Mesendoderm (in vitro differentiated cells): Measurements from ENCODE around the gene PARP15.
A peak's percentile ranks its signal among the peaks of the same experiment; 100 is the strongest.

Experiments
- DNase-seq: peaks from one replicate; pipeline ENCODE4 v3.0.0; 2013
- H2AK5ac ChIP-seq: 2 replicates; pipeline ENCODE4 v1.6.1; 2013; ENCODE audit warnings: low read length, inconsistent platforms
- H2BK120ac ChIP-seq: 2 replicates; pipeline ENCODE4 v1.6.1; 2013; ENCODE audit warnings: low read depth, mild to moderate bottlenecking, low read length, moderate library complexity, mixed read lengths
- H2BK15ac ChIP-seq: replicated peaks from 2 replicates; pipeline ENCODE4 v1.6.1; 2013; ENCODE audit warnings: low read depth, mild to moderate bottlenecking, moderate library complexity
- H2BK5ac ChIP-seq: 2 replicates; pipeline ENCODE4 v1.6.1; 2013; ENCODE audit warnings: low read length, inconsistent platforms
- H3K18ac ChIP-seq: 2 replicates; pipeline ENCODE4 v1.6.1; 2013; ENCODE audit warnings: mild to moderate bottlenecking, low read length, mixed read lengths
- H3K23ac ChIP-seq: one replicate; pipeline ENCODE4 v1.6.1; 2013; ENCODE audit warnings: low read length
- H3K27ac ChIP-seq: 2 replicates; pipeline ENCODE4 v1.5.1; 2013; ENCODE audit warnings: low read depth, mild to moderate bottlenecking, inconsistent platforms, low read length, moderate library complexity
- H3K27me3 ChIP-seq: 2 replicates; pipeline ENCODE4 v1.6.1; 2013; ENCODE audit warnings: low read length, control low read depth, mild to moderate bottlenecking, inconsistent platforms; ENCODE audit not compliant: insufficient read depth, poor library complexity
- H3K36me3 ChIP-seq: 2 replicates; pipeline ENCODE4 v1.6.1; 2013; ENCODE audit warnings: low read length, inconsistent platforms; ENCODE audit not compliant: control insufficient read depth, insufficient read depth
- H3K4ac ChIP-seq: one replicate; pipeline ENCODE4 v1.6.1; 2013; ENCODE audit warnings: low read depth, mild to moderate bottlenecking, low read length, moderate library complexity
- H3K4me1 ChIP-seq: 2 replicates; pipeline ENCODE4 v1.6.1; 2013; ENCODE audit warnings: low read depth, low read length, inconsistent platforms; ENCODE audit not compliant: control insufficient read depth
- H3K4me2 ChIP-seq: 2 replicates; pipeline ENCODE4 v1.6.1; 2013; ENCODE audit warnings: low read length
- H3K4me3 ChIP-seq: 2 replicates; pipeline ENCODE4 v1.5.1; 2013; ENCODE audit warnings: mild to moderate bottlenecking, low read length
- H3K56ac ChIP-seq: one replicate; pipeline ENCODE4 v1.6.1; 2013; ENCODE audit warnings: low read length
- H3K79me1 ChIP-seq: 2 replicates; pipeline ENCODE4 v1.6.1; 2013; ENCODE audit warnings: low read length, inconsistent platforms
- H3K79me2 ChIP-seq: 2 replicates; pipeline ENCODE4 v1.6.1; 2013; ENCODE audit warnings: mild to moderate bottlenecking, low read length; ENCODE audit not compliant: control insufficient read depth, insufficient read depth
- H3K9ac ChIP-seq: 2 replicates; pipeline ENCODE4 v1.6.1; 2013; ENCODE audit warnings: low read length, inconsistent platforms
- H4K5ac ChIP-seq: one replicate; pipeline ENCODE4 v1.6.1; 2013; ENCODE audit warnings: low read length
- H4K8ac ChIP-seq: one replicate; pipeline ENCODE4 v1.6.1; 2013; ENCODE audit warnings: low read depth, mild to moderate bottlenecking, control low read depth, low read length, moderate library complexity
- WGBS: extraction: QIAGEN DNeasy Blood & Tissue Kit; methylation state at CpG from one replicate; pipeline ENCODE4 v1.1.7; 2013; ENCODE audit warnings: low lambda C conversion rate, missing lambda C conversion rate; ENCODE audit not compliant: insufficient coverage; ENCODE audit errors: extremely low coverage; 5-methylcytosine and 5-hydroxymethylcytosine counted together

PARP15 gene

DNA sequence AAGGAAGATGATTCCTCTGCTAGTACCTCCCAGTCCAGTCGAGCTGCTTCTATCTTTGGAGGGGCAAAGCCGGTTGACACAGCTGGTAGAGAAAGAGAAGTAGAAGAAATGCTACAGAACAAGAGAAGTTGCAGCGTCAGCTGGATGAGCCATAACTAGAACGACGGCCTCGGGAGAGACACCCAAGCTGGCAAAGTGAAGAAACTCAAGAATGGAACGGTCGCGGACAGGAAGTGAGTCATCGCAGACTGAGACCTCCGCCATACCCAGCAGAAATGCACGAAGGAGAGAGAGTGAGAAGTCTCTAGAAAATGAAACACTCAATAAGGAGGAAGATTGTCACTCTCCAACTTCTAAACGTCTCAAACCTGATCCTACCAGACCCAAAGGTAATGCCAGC lies 84.2 kb downstream of the PARP15 start:
- Histone ChIP-seq H2AK5ac (no peak overlapping the region), H3K79me2 (no peaks in the 10 kb centered on the region), H2BK5ac (no peak overlapping the region), H2BK15ac (no peak overlapping the region), H4K5ac (no peak overlapping the region), H3K27me3 (no peaks in the 10 kb centered on the region), H3K4me1 (no peaks in the 10 kb centered on the region), H2BK120ac (no peak overlapping the region), H3K56ac (no peak overlapping the region), H3K18ac (no peak overlapping the region), H3K23ac (no peak overlapping the region), H3K9ac (no peak overlapping the region), H3K4ac (no peak overlapping the region), H3K79me1 (no peaks in the 10 kb centered on the region), H3K4me2 (no peak overlapping the region), H3K27ac (no peak overlapping the region), H3K36me3 (no peaks in the 10 kb centered on the region), H3K4me3 (no peak overlapping the region), H4K8ac (no peak overlapping the region)
- no peak for DNase-seq
- WGBS, result no CpG with 5 or more reads among the region's 13 CpGs

DNA sequence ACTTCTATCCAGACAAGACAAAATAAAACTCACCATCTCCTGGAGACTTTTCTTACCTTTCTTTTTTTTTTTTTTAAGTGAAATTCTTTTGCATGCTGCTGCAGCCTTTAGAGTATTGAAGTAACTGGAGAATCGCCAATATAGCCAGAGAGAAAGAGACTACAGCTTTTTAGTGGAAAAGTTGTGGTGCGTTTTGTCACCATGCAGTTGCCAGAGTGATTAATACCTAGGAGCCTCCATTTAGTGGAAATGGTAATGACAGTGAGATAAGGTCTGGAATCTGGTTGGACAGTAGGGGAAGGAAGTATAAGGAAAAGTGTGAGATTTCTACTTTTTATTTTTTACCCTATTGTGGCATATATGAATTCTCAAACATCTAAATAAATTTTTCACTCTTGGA lies 85.1 kb downstream of the PARP15 start:
- Histone ChIP-seq H3K36me3 (no peaks in the 10 kb centered on the region), H3K4ac (no peak overlapping the region), H2BK15ac (no peak overlapping the region), H2AK5ac (no peak overlapping the region), H2BK120ac (no peak overlapping the region), H3K4me1 (no peaks in the 10 kb centered on the region), H3K18ac (no peak overlapping the region), H3K79me2 (no peaks in the 10 kb centered on the region), H3K79me1 (no peaks in the 10 kb centered on the region), H3K23ac (no peak overlapping the region), H3K27ac (no peak overlapping the region), H2BK5ac (no peak overlapping the region), H3K4me2 (no peak overlapping the region), H4K8ac (no peak overlapping the region), H3K9ac (no peak overlapping the region), H3K27me3 (no peaks in the 10 kb centered on the region), H3K56ac (no peak overlapping the region), H4K5ac (no peak overlapping the region), H3K4me3 (no peak overlapping the region)
- no CpG with 5 or more reads among the region's 2 CpGs for WGBS
- no peak for DNase-seq

DNA sequence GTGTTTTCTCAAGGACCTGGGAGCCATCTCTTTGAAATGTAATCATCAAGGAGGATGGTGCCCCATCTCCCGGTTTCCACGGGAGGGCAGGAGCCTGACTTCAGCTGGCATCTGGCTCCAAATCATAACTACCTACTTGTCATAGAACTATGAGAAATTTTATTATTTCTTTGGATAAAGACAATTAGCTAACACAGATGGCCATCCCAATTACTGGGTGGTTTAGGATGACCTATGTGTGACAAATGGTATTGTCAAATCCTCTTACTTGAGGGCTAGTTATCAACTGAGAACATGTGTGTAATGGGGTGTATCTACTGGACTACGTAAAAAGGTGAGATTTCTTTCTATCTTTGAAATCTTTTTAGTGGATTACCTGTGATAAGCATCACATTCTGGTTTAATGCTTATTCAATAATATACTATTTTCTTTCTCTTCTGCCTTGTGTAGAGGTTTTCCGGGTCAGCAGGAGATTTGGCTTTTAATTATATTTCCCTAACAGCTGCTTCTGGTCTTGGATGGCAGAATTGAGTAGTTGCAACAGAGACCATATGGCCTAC lies 87.9 kb downstream of the PARP15 start:
- Histone ChIP-seq H3K4ac (no peak overlapping the region), H3K4me3 (no peak overlapping the region), H3K18ac (no peak overlapping the region), H3K27me3 (no peaks in the 10 kb centered on the region), H4K8ac (no peak overlapping the region), H3K9ac (no peak overlapping the region), H3K79me1 (no peaks in the 10 kb centered on the region), H3K4me1 (no peaks in the 10 kb centered on the region), H2BK15ac (no peak overlapping the region), H3K79me2 (no peaks in the 10 kb centered on the region), H2BK5ac (no peak overlapping the region), H4K5ac (no peak overlapping the region), H3K27ac (no peak overlapping the region), H3K36me3 (no peaks in the 10 kb centered on the region), H3K4me2 (no peak overlapping the region), H3K23ac (no peak overlapping the region), H2AK5ac (no peak overlapping the region), H2BK120ac (no peak overlapping the region), H3K56ac (no peak overlapping the region)
- DNase-seq, result peak; percentile 18
- WGBS, result no CpG with 5 or more reads among the region's 4 CpGs

DNA sequence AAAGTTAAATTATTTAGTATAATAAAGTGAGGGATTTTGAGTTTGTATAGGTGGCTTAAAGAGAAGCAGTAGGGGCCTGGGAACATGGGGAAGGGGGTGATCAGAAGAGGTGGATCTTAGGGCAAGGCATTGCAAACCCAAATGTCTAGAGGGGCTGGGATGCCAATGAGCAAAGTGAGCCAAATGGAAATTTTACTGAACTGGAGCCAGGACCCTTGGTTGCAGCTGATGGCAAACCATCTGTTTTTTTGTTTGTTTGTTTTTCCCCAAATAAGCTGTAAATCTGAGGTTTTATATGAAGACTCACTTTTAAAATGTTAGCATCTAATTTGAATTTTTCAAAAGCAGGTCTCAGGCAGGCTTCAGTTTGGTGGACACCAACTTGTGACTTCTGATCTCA lies 88.4 kb downstream of the PARP15 start:
- Histone ChIP-seq H3K4me3 (no peak overlapping the region), H2BK15ac (no peak overlapping the region), H3K79me2 (no peaks in the 10 kb centered on the region), H4K5ac (no peak overlapping the region), H3K4me2 (no peak overlapping the region), H4K8ac (no peak overlapping the region), H2BK120ac (no peak overlapping the region), H3K27me3 (no peaks in the 10 kb centered on the region), H2BK5ac (no peak overlapping the region), H3K56ac (no peak overlapping the region), H3K4me1 (no peaks in the 10 kb centered on the region), H2AK5ac (no peak overlapping the region), H3K9ac (no peak overlapping the region), H3K4ac (no peak overlapping the region), H3K18ac (no peak overlapping the region), H3K36me3 (no peaks in the 10 kb centered on the region), H3K27ac (no peak overlapping the region), H3K23ac (no peak overlapping the region), H3K79me1 (no peaks in the 10 kb centered on the region)
- no peak for DNase-seq

DNA sequence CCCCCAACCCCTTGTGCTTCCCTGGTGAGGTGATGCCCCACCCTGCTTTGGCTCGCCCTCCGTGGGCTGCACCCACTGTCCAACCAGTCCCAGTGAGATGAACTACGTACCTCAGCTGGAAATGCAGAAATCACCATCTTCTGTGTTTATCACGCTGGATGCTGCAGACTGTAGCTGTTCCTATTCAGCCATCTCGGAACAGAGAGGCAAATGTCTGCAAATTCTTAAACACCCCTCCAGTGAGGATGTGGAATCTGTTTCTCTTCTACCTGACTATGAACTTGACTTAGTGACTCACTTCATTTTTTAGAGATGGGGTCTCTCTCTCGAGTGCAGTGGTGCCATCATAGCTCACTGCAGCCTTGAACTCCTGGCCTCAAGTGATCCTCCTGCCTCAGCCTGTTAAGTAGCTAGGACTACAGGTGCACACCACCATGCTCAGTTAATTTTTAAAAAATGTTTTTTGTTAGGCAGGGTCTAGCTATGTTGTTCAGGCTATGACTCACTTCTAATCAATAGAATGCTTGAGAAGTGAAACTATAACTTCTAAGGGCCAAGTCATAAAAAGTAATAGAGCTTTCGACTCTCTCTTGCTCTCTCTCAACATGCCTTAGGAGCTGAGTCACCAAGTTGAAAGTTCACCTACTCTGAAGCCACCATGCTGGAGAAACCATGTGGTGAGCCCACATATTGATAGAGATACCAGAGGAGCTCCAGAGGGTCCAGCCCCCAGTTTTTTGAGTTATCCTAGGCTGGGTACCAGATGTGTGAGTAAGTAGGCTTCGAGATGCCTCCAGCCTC lies 91.7 kb downstream of the PARP15 start:
- no peak overlapping the region for H4K8ac ChIP-seq
- H2AK5ac ChIP-seq, result no peak overlapping the region
- no peak overlapping the region for H2BK15ac ChIP-seq
- no peak overlapping the region for H3K4me2 ChIP-seq
- no peaks in the 10 kb centered on the region for H3K79me2 ChIP-seq
- no peak overlapping the region for H3K4ac ChIP-seq
- H3K23ac ChIP-seq, result no peak overlapping the region
- H4K5ac ChIP-seq, result no peak overlapping the region
- DNase-seq, result no peak
- H3K4me1 ChIP-seq, result no peaks in the 10 kb centered on the region
- no peak overlapping the region for H3K4me3 ChIP-seq
- H2BK5ac ChIP-seq, result no peak overlapping the region
- H3K18ac ChIP-seq, result no peak overlapping the region
- WGBS, result no CpG with 5 or more reads among the region's 8 CpGs
- no peak overlapping the region for H2BK120ac ChIP-seq
- H3K9ac ChIP-seq, result no peak overlapping the region
- H3K27me3 ChIP-seq, result no peaks in the 10 kb centered on the region
- H3K36me3 ChIP-seq, result no peaks in the 10 kb centered on the region
- H3K56ac ChIP-seq, result no peak overlapping the region
- H3K79me1 ChIP-seq, result no peaks in the 10 kb centered on the region
- no peak overlapping the region for H3K27ac ChIP-seq

DNA sequence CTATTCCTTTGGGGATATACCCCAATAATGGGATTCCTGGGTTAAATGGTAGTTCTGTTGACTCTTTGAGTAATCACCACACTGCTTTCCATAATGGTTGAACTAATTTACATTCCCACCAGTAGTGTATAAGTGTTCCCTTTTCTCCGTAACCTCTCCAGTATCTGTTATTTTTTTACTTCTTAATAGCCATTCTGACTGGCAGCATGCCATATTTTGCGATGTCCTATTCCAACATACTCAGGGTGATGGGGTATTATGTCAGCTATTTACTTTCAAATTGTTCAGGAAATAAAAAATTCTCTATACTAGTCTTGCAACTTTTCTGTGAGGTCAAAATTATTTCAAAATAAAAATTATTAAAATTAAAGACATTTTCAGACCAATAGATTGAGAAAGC lies 94.1 kb downstream of the PARP15 start:
- H2BK5ac ChIP-seq, result no peak overlapping the region
- H3K56ac ChIP-seq, result no peak overlapping the region
- H3K9ac ChIP-seq, result no peak overlapping the region
- DNase-seq, result no peak
- no peak overlapping the region for H4K8ac ChIP-seq
- no peak overlapping the region for H2BK15ac ChIP-seq
- H3K4me1 ChIP-seq, result no peaks in the 10 kb centered on the region
- H3K79me2 ChIP-seq, result no peaks in the 10 kb centered on the region
- H3K4me3 ChIP-seq, result no peak overlapping the region
- no peak overlapping the region for H3K4me2 ChIP-seq
- H3K27me3 ChIP-seq, result no peaks in the 10 kb centered on the region
- no CpG with 5 or more reads among the region's 2 CpGs for WGBS
- no peak overlapping the region for H2AK5ac ChIP-seq
- no peak overlapping the region for H3K23ac ChIP-seq
- H3K36me3 ChIP-seq, result no peaks in the 10 kb centered on the region
- H3K79me1 ChIP-seq, result no peaks in the 10 kb centered on the region
- no peak overlapping the region for H3K4ac ChIP-seq
- H2BK120ac ChIP-seq, result no peak overlapping the region
- no peak overlapping the region for H3K27ac ChIP-seq
- no peak overlapping the region for H3K18ac ChIP-seq
- H4K5ac ChIP-seq, result no peak overlapping the region
